Measurements from ENCODE around the gene SMARCD1. TPM values are rescaled to one million over a fixed set of nuclear protein-coding genes. Genes with fewer than 3 reads are reported as not detected.
"Not testable (repeated sequence)": the region's sequence is repeated elsewhere in the genome, so short reads cannot be mapped to it uniquely, and the experiment has no call there.

SMARCD1 gene
- total RNA-seq, 4 donors from 2014 or later: 20.3 to 72.4 (median 45.2) TPM

DNA sequence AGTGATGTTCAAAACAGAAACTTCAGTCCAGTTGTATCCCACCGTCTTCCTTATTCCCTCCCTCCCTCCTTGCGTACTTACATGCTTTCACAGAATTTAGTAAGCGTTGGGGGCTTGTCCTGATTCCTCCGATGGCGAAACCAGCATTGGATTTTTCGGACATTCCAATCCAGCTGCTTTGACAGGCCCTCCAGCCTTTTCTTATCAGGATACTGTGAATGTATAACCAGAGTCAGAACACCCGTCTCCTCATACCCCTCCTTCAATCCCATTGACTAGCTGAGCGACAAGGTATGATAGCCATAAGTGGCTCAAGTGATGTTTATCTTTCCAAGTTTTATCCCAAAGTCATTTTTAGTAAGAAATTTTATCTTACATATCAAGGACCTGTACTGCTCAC is 57.9 kb downstream of the SMARCD1 start:
- Histone ChIP-seq H3K36me3 (peaks cover 0 to 43% (median 26%) of the 10 kb centered on the region in 4 donors), H3K27me3 (no peaks in the 10 kb centered on the region), H3K27ac (replicated peaks in 1 of 4) (no peak overlapping the region), H3K4me3 (no peak overlapping the region), H3K9me3 (no peaks in the 10 kb centered on the region), H3K4me1 (no peaks in the 10 kb centered on the region)
- intact Hi-C loops (cut with DNase I): no loop called here
- 80% methylated on average over 8 of the region's 8 CpGs for WGBS
- TF ChIP-seq EP300 (IDR thresholded peaks at IDR 0.05): no peak
- TF ChIP-seq, protein P1, sequence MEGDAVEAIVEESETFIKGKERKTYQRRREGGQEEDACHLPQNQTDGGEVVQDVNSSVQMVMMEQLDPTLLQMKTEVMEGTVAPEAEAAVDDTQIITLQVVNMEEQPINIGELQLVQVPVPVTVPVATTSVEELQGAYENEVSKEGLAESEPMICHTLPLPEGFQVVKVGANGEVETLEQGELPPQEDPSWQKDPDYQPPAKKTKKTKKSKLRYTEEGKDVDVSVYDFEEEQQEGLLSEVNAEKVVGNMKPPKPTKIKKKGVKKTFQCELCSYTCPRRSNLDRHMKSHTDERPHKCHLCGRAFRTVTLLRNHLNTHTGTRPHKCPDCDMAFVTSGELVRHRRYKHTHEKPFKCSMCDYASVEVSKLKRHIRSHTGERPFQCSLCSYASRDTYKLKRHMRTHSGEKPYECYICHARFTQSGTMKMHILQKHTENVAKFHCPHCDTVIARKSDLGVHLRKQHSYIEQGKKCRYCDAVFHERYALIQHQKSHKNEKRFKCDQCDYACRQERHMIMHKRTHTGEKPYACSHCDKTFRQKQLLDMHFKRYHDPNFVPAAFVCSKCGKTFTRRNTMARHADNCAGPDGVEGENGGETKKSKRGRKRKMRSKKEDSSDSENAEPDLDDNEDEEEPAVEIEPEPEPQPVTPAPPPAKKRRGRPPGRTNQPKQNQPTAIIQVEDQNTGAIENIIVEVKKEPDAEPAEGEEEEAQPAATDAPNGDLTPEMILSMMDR (IDR thresholded peaks at IDR 0.05): no peak
- no peak for TF ChIP-seq POLR2AphosphoS5 (IDR thresholded peaks at IDR 0.05)
- TF ChIP-seq POLR2A (IDR thresholded peaks at IDR 0.05; ENCODE audit: low read depth): no peak
- DNase-seq (ENCODE audit: extremely low spot score): no peak

GRCh38 chr12:50145439-50145838 is 60.3 kb downstream of the SMARCD1 start:
- peaks cover 0 to 27% (median 12%) of the 10 kb centered on the region in 4 donors for H3K36me3 ChIP-seq
- H3K27me3 ChIP-seq: no peaks in the 10 kb centered on the region
- H3K9me3 ChIP-seq: no peaks in the 10 kb centered on the region
- H3K27ac ChIP-seq (replicated peaks in 1 of 4): no peak overlapping the region
- H3K4me1 ChIP-seq: peaks cover 0 to 6% (median 0%) of the 10 kb centered on the region in 4 donors
- no peak for TF ChIP-seq EP300 (IDR thresholded peaks at IDR 0.05)
- TF ChIP-seq, protein P1 (IDR thresholded peaks at IDR 0.05): no peak
- no peak for TF ChIP-seq POLR2A (IDR thresholded peaks at IDR 0.05; ENCODE audit: low read depth)
- no peak for TF ChIP-seq POLR2AphosphoS5 (IDR thresholded peaks at IDR 0.05)
- 84% methylated on average over 2 of the region's 2 CpGs for WGBS
- no peak for DNase-seq (ENCODE audit: extremely low spot score)
- no peak overlapping the region for H3K4me3 ChIP-seq
- intact Hi-C loops (cut with DNase I): no loop called here

GRCh38 chr12:50147281-50147680 is 62.1 kb downstream of the SMARCD1 start:
- Histone ChIP-seq H3K9me3 (no peaks in the 10 kb centered on the region), H3K27ac (replicated peaks in 1 of 4) (no peak overlapping the region)

GRCh38 chr12:50148011-50148410 is 62.9 kb downstream of the SMARCD1 start:
- H3K4me3 ChIP-seq; H3K27ac ChIP-seq (replicated peaks in 1 of 4); H3K27me3 ChIP-seq; DNase-seq (ENCODE audit: extremely low spot score); H3K9me3 ChIP-seq; intact Hi-C loops (cut with DNase I): not testable (repeated sequence)
- Histone ChIP-seq H3K36me3 (peaks cover 0 to 11% (median 0%) of the 10 kb centered on the region in 4 donors), H3K4me1 (peaks cover 0 to 12% (median 3%) of the 10 kb centered on the region in 4 donors)
- WGBS: 94% methylated on average over 6 of the region's 6 CpGs

More at GRCh38 chr12:50147281-50147680, 62.1 kb downstream of the SMARCD1 start:
- Histone ChIP-seq H3K27me3 (no peaks in the 10 kb centered on the region), H3K4me3 (no peak overlapping the region), H3K4me1 (peaks cover 0 to 12% (median 3%) of the 10 kb centered on the region in 4 donors), H3K36me3 (peaks cover 0 to 13% (median 0%) of the 10 kb centered on the region in 4 donors)
- no peak for DNase-seq (ENCODE audit: extremely low spot score)
- TF ChIP-seq, protein P1 (IDR thresholded peaks at IDR 0.05): no peak
- TF ChIP-seq EP300 (IDR thresholded peaks at IDR 0.05) (no peak), POLR2AphosphoS5 (IDR thresholded peaks at IDR 0.05) (no peak), POLR2A (IDR thresholded peaks at IDR 0.05; ENCODE audit: low read depth) (no peak)
- intact Hi-C loops (cut with DNase I): no loop called here
- 96% methylated on average over 4 of the region's 4 CpGs for WGBS

GRCh38 chr12:50149311-50149710 is 64.2 kb downstream of the SMARCD1 start:
- intact Hi-C loops (cut with DNase I): no loop called here
- Histone ChIP-seq H3K27ac (replicated peaks in 1 of 4) (no peak overlapping the region), H3K4me3 (no peak overlapping the region), H3K27me3 (no peaks in the 10 kb centered on the region), H3K9me3 (no peaks in the 10 kb centered on the region), H3K4me1 (peaks cover 0 to 12% (median 3%) of the 10 kb centered on the region in 4 donors), H3K36me3 (peaks cover 0 to 8% (median 3%) of the 10 kb centered on the region in 4 donors)
- TF ChIP-seq POLR2A (IDR thresholded peaks at IDR 0.05; ENCODE audit: low read depth) (no peak), POLR2AphosphoS5 (IDR thresholded peaks at IDR 0.05) (no peak), EP300 (IDR thresholded peaks at IDR 0.05) (no peak)
- TF ChIP-seq, protein P1 (IDR thresholded peaks at IDR 0.05): no peak
- DNase-seq (ENCODE audit: extremely low spot score): no peak
- WGBS: 74% methylated on average over 3 of the region's 3 CpGs

Other genes starting within 250 kb of the SMARCD1 start
- 1 to 10 TPM; 2.2 to 6.2 (median 5.5) TPM for gene BCDIN3D, start 242.2 kb upstream of the SMARCD1 start, total RNA-seq
- gene FAIM2, start 181.4 kb upstream of the SMARCD1 start, total RNA-seq: 10 to 100 TPM in 1 of 4 donors, 1 to 10 TPM in 3; 4.1 to 10.3 (median 7.4) TPM
- not detected for gene AQP2, start 134.6 kb upstream of the SMARCD1 start, total RNA-seq
- under 1 TPM in 1 of 4 donors, not detected in 3; 0.83 TPM for gene AQP5, start 123.5 kb upstream of the SMARCD1 start, total RNA-seq
- gene AQP6, start 112.4 kb upstream of the SMARCD1 start, total RNA-seq: under 1 TPM in 1 of 4 donors, not detected in 3; 0.11 TPM
- gene RACGAP1, start 59.8 kb upstream of the SMARCD1 start, total RNA-seq: 10 to 100 TPM; 10.5 to 13.3 (median 11.4) TPM
- 1 to 10 TPM in 3 of 4 donors, under 1 TPM in 1; 0.66 to 5.6 (median 2.9) TPM for gene ASIC1, start 27.7 kb upstream of the SMARCD1 start, total RNA-seq
- 1 to 10 TPM in 1 of 4 donors, under 1 TPM in 3; 0.17 to 2.5 (median 0.60) TPM for gene GPD1, start 18.7 kb downstream of the SMARCD1 start, total RNA-seq
- gene COX14, start 26.9 kb downstream of the SMARCD1 start, total RNA-seq: 100 to 1,000 TPM in 1 of 4 donors, 10 to 100 TPM in 3; 52.8 to 105 (median 87.6) TPM
- gene CERS5, start 82.0 kb downstream of the SMARCD1 start, total RNA-seq: 10 to 100 TPM; 23.0 to 33.6 (median 27.5) TPM
- gene LIMA1, start 198.2 kb downstream of the SMARCD1 start, total RNA-seq: 10 to 100 TPM; 23.9 to 62.7 (median 37.2) TPM

All from esophagus muscularis mucosa (tissue), 4 donors.